K562 (cell line): Measurements from ENCODE around the gene IL17REL. TPM values are rescaled to one million over a fixed set of nuclear protein-coding genes. Genes with fewer than 3 reads are reported as not detected.
A peak's percentile ranks its signal among the peaks of the same experiment; 100 is the strongest.

Experiments used
- LARP7 ChIP-seq: fragments of 450-650 bp; IDR thresholded peaks from 2 replicates; pipeline ENCODE4 v1.6.1; 2016
- NR2C1 ChIP-seq, 2 experiments: fragments of 450-650 bp; IDR thresholded peaks; 2 replicates each; pipeline ENCODE4 v1.6.1; 2017; ENCODE audit warnings: mild to moderate bottlenecking in 2 of 2, antibody characterized with exemption in 1 of 2, inconsistent platforms in 1 of 2, missing compliant biosample characterization in 1 of 2, missing genetic modification characterization in 1 of 2
- OTX1 ChIP-seq: fragments of 450-650 bp; formaldehyde crosslinking; IDR thresholded peaks from 2 replicates; pipeline ENCODE4 v1.4.0; 2022; ENCODE audit warnings: mild to moderate bottlenecking
- PHF20 ChIP-seq: fragments of 450-650 bp; IDR thresholded peaks from 2 replicates; pipeline ENCODE4 v1.6.1; 2018; ENCODE audit not compliant: partially characterized antibody
- PTTG1 ChIP-seq: fragments of 450-650 bp; IDR thresholded peaks from 2 replicates; pipeline ENCODE4 v1.6.1; 2016; ENCODE audit warnings: low read depth, mild to moderate bottlenecking, missing genetic modification characterization, missing compliant biosample characterization
- SRSF1 ChIP-seq: fragments of 200-400 bp; formaldehyde crosslinking; IDR thresholded peaks from 2 replicates; pipeline ENCODE4 v1.6.1; 2017; ENCODE audit warnings: mild to moderate bottlenecking, low read depth, low read length, moderate library complexity
- TEAD1 ChIP-seq, 2 experiments: fragments of 450-650 bp in 1 of 2; sonication (generic) in 1 of 2; formaldehyde crosslinking; IDR thresholded peaks; 2 replicates each; pipeline versions ENCODE4 v1.4.0 to v1.8.0; 2020 to 2022; ENCODE audit warnings: mild to moderate bottlenecking in 2 of 2, missing genetic modification reagents in 1 of 2
- TSC22D4 ChIP-seq: fragments of 450-650 bp; IDR thresholded peaks from 2 replicates; pipeline ENCODE4 v1.6.1; 2016; ENCODE audit warnings: missing genetic modification characterization, missing biosample characterization, control low read depth
- ZKSCAN8 ChIP-seq: fragments of 200-800 bp; sonication (Bioruptor generic); IDR thresholded peaks from 2 replicates; pipeline ENCODE4 v1.6.1; 2016; ENCODE audit warnings: missing genetic modification characterization, missing compliant biosample characterization
- ZNF561 ChIP-seq: fragments of 450-650 bp; formaldehyde crosslinking; conservative IDR thresholded peaks from 2 replicates; pipeline ENCODE4 v1.4.0; 2020; ENCODE audit warnings: mild to moderate bottlenecking, moderate library complexity
- polyA plus RNA-seq, 8 experiments: library from polyadenylated mRNA; depleted of rRNA in 4 of 8; stranded (reverse) in 5 of 8; unstranded in 3 of 8; fragments of >200 nt; fragmentation: Nextera tagmentation in 2 of 8; fragmentation: Illumina TruSeq in 1 of 8; extraction: Ambion mirVana in 2 of 8; extraction: Trizol in 1 of 8; gene quantifications; 2 replicates each; pipeline versions ENCODE4 v1.2.1 to v1.2.3, GENCODE V29; 2011 to 2014; ENCODE audit warnings: inconsistent platforms in 1 of 8, missing spikeins in 1 of 8
- total RNA-seq, 7 experiments: library from RNA; depleted of rRNA in 6 of 7; stranded (reverse); fragments of >200 nt in 6 of 7; fragmentation: Illumina TruSeq in 2 of 7; extraction: Trizol in 2 of 7; gene quantifications; 2 replicates each; pipeline versions ENCODE4 v1.2.1 to v1.2.3, GENCODE V29; 2011 to 2021; ENCODE audit warnings: low replicate concordance in 1 of 7
- TF ChIP-seq, protein P1 (sequence below): sonication (generic); formaldehyde crosslinking; IDR thresholded peaks from 2 replicates; pipeline ENCODE4 v1.8.1; 2023; ENCODE audit warnings: mild to moderate bottlenecking, missing genetic modification reagents
- TF ChIP-seq, protein P2 (sequence below): fragments of 250-450 bp; sonication (Bioruptor Pico); IDR thresholded peaks from 2 replicates; pipeline ENCODE4 v1.5.0; 2021; ENCODE audit warnings: mild to moderate bottlenecking, borderline replicate concordance
- TF ChIP-seq, protein P3 (sequence below): conservative IDR thresholded peaks from 2 replicates; pipeline ENCODE4 v1.6.1; 2011; ENCODE audit warnings: low read depth, mild to moderate bottlenecking, low read length; ENCODE audit not compliant: control insufficient read depth
- TF ChIP-seq, protein P4 (sequence below): fragments of 250-450 bp; sonication (Bioruptor Pico); IDR thresholded peaks from 2 replicates; pipeline ENCODE4 v1.8.0; 2022; ENCODE audit warnings: inconsistent platforms
- TF ChIP-seq, protein P5 (sequence below): sonication (generic); formaldehyde crosslinking; IDR thresholded peaks from 2 replicates; pipeline ENCODE4 v1.8.1; 2022; ENCODE audit warnings: missing genetic modification reagents
- TF ChIP-seq, protein P6 (sequence below): sonication (generic); formaldehyde crosslinking; IDR thresholded peaks from 2 replicates; pipeline ENCODE4 v1.8.1; 2022; ENCODE audit warnings: missing genetic modification reagents

IL17REL gene
- total and polyA plus RNA-seq, 9 of the 15 experiments (the other 6 are each of a cell fraction or from before 2014, with no cell fraction given) = 0.05 to 0.42 (median 0.11) TPM; not detected in 4

DNA sequence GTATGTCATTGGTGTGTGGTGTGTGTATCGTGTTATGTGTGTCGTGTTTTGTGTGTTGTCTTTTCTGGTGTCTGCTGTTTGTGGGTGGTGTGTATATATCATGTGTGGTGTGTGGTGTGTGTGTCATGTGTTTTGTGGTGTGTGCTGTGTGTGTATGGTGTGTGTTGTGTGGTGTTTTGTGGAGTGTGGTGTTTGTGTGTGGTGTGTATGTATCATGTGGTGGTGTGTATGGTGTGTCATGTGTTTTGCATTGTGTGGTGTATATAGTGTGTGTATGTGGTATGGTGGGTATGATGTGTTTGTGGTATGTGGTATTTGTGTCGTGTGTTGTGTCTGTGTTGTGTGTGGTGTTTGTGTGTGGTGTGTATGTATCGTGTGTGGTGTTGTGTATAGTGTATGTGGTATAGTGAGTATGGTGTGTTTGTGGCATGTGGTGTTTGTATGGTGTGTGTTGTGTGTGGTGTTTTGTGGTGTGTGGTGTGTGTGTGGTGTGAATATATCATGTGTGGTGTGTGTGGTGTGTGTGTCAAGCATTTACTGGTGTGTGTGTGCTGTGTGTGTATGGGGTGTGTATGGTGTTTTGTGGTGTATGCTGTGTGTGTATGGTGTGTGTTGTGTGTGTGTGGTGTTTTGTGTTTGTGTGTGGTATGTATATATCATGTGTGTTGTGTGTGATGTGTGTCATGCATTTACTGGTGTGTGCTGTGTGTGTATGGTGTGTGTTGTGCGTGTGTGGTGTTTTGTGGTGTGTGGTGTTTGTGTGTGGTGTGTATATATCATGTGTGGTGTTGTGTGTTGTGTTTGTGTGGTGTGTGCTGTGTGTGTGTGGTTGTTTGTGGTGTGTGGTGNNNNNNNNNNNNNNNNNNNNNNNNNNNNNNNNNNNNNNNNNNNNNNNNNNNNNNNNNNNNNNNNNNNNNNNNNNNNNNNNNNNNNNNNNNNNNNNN is 39.3 kb downstream of the IL17REL start (continued):
- TF ChIP-seq, protein P1, sequence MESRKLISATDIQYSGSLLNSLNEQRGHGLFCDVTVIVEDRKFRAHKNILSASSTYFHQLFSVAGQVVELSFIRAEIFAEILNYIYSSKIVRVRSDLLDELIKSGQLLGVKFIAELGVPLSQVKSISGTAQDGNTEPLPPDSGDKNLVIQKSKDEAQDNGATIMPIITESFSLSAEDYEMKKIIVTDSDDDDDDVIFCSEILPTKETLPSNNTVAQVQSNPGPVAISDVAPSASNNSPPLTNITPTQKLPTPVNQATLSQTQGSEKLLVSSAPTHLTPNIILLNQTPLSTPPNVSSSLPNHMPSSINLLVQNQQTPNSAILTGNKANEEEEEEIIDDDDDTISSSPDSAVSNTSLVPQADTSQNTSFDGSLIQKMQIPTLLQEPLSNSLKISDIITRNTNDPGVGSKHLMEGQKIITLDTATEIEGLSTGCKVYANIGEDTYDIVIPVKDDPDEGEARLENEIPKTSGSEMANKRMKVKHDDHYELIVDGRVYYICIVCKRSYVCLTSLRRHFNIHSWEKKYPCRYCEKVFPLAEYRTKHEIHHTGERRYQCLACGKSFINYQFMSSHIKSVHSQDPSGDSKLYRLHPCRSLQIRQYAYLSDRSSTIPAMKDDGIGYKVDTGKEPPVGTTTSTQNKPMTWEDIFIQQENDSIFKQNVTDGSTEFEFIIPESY (CRISPR knock-in tag) = 0 out of 2 replicates have a peak, but pooled peaks have one; percentile 5
- TF ChIP-seq, protein P2, sequence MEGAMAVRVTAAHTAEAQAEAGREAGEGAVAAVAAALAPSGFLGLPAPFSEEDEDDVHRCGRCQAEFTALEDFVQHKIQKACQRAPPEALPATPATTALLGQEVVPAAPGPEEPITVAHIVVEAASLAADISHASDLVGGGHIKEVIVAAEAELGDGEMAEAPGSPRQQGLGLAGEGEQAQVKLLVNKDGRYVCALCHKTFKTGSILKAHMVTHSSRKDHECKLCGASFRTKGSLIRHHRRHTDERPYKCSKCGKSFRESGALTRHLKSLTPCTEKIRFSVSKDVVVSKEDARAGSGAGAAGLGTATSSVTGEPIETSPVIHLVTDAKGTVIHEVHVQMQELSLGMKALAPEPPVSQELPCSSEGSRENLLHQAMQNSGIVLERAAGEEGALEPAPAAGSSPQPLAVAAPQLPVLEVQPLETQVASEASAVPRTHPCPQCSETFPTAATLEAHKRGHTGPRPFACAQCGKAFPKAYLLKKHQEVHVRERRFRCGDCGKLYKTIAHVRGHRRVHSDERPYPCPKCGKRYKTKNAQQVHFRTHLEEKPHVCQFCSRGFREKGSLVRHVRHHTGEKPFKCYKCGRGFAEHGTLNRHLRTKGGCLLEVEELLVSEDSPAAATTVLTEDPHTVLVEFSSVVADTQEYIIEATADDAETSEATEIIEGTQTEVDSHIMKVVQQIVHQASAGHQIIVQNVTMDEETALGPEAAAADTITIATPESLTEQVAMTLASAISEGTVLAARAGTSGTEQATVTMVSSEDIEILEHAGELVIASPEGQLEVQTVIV (CRISPR knock-in tag) = no peak
- TF ChIP-seq NR2C1 (IDR thresholded peaks at IDR 0.05) = no peak
- TF ChIP-seq NR2C1 (tag; IDR thresholded peaks at IDR 0.05) = no peak
- TF ChIP-seq, protein P3, sequence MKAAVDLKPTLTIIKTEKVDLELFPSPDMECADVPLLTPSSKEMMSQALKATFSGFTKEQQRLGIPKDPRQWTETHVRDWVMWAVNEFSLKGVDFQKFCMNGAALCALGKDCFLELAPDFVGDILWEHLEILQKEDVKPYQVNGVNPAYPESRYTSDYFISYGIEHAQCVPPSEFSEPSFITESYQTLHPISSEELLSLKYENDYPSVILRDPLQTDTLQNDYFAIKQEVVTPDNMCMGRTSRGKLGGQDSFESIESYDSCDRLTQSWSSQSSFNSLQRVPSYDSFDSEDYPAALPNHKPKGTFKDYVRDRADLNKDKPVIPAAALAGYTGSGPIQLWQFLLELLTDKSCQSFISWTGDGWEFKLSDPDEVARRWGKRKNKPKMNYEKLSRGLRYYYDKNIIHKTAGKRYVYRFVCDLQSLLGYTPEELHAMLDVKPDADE = no peak
- no peak for TF ChIP-seq ZKSCAN8
- TF ChIP-seq, protein P4, sequence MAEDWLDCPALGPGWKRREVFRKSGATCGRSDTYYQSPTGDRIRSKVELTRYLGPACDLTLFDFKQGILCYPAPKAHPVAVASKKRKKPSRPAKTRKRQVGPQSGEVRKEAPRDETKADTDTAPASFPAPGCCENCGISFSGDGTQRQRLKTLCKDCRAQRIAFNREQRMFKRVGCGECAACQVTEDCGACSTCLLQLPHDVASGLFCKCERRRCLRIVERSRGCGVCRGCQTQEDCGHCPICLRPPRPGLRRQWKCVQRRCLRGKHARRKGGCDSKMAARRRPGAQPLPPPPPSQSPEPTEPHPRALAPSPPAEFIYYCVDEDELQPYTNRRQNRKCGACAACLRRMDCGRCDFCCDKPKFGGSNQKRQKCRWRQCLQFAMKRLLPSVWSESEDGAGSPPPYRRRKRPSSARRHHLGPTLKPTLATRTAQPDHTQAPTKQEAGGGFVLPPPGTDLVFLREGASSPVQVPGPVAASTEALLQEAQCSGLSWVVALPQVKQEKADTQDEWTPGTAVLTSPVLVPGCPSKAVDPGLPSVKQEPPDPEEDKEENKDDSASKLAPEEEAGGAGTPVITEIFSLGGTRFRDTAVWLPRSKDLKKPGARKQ (CRISPR knock-in tag) = no peak
- TF ChIP-seq OTX1 = no peak
- TF ChIP-seq, protein P5, sequence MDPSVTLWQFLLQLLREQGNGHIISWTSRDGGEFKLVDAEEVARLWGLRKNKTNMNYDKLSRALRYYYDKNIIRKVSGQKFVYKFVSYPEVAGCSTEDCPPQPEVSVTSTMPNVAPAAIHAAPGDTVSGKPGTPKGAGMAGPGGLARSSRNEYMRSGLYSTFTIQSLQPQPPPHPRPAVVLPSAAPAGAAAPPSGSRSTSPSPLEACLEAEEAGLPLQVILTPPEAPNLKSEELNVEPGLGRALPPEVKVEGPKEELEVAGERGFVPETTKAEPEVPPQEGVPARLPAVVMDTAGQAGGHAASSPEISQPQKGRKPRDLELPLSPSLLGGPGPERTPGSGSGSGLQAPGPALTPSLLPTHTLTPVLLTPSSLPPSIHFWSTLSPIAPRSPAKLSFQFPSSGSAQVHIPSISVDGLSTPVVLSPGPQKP (CRISPR knock-in tag) = no peak
- TF ChIP-seq LARP7 = peak; percentile 37; the same call in 1 of the 2 replicates
- TF ChIP-seq, protein P6, sequence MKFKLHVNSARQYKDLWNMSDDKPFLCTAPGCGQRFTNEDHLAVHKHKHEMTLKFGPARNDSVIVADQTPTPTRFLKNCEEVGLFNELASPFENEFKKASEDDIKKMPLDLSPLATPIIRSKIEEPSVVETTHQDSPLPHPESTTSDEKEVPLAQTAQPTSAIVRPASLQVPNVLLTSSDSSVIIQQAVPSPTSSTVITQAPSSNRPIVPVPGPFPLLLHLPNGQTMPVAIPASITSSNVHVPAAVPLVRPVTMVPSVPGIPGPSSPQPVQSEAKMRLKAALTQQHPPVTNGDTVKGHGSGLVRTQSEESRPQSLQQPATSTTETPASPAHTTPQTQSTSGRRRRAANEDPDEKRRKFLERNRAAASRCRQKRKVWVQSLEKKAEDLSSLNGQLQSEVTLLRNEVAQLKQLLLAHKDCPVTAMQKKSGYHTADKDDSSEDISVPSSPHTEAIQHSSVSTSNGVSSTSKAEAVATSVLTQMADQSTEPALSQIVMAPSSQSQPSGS (CRISPR knock-in tag) = no peak
- TF ChIP-seq ZNF561 (CRISPR knock-in tag) = no peak
- peak; percentile 52; the same call in 1 of the 2 replicates for TF ChIP-seq TSC22D4 (tag)
- TF ChIP-seq PHF20 = peak; percentile 74
- TF ChIP-seq PTTG1 (tag) = no peak
- no peak for TF ChIP-seq SRSF1
- no peak for TF ChIP-seq TEAD1 (CRISPR knock-in tag; IDR thresholded peaks at IDR 0.05)
